UCSD-AML1 (cell line): ENCODE results near the gene ASGR2.
"Not testable (repeated sequence)": the region's sequence is repeated elsewhere in the genome, so short reads cannot be mapped to it uniquely, and the experiment has no call there.

ENCODE experiments used
- DNase-seq: peaks from one replicate; lab custom pipeline; 2025; ENCODE audit not compliant: unreplicated experiment; lab: John Stamatoyannopoulos, UW

ASGR2 gene

GRCh38 chr17:7114241-7114874 lies at the start of gene ASGR2:
ASGR2 (minus strand) TSS chr17:7114822; CDS start chr17:7114240, 582 bp downstream.
- no peak for DNase-seq

- not testable (repeated sequence) for DNase-seq
Measured at GRCh38 chr17:7159571-7159970, 44.9 kb upstream of the ASGR2 start.

GRCh38 chr17:7158424-7158823 lies 43.8 kb upstream of the ASGR2 start:
- DNase-seq, result not testable (repeated sequence)

- DNase-seq, result no peak
Measured at GRCh38 chr17:7156342-7156940, 41.8 kb upstream of the ASGR2 start.

GRCh38 chr17:7147772-7148171 lies 33.1 kb upstream of the ASGR2 start:
- DNase-seq, result no peak

GRCh38 chr17:7146115-7146514 lies 31.5 kb upstream of the ASGR2 start:
- no peak for DNase-seq

GRCh38 chr17:7144213-7144612 lies 29.6 kb upstream of the ASGR2 start:
- DNase-seq, result no peak

GRCh38 chr17:7141824-7142223 lies 27.2 kb upstream of the ASGR2 start:
- no peak for DNase-seq

GRCh38 chr17:7139400-7139799 lies 24.8 kb upstream of the ASGR2 start:
- no peak for DNase-seq

GRCh38 chr17:7138800-7139381 lies 24.3 kb upstream of the ASGR2 start:
- no peak for DNase-seq

- no peak for DNase-seq
Measured at GRCh38 chr17:7137171-7137943, 22.7 kb upstream of the ASGR2 start.

GRCh38 chr17:7136266-7136877 lies 21.8 kb upstream of the ASGR2 start:
- DNase-seq, result peak; percentile 72

- no peak for DNase-seq
Measured at GRCh38 chr17:7133916-7134315, 19.3 kb upstream of the ASGR2 start.

GRCh38 chr17:7133424-7133823 lies 18.8 kb upstream of the ASGR2 start:
- DNase-seq, result peak; percentile 62

GRCh38 chr17:7132511-7133094 lies 18.0 kb upstream of the ASGR2 start:
- DNase-seq, result no peak

- DNase-seq, result no peak
Measured at GRCh38 chr17:7131423-7131791, 16.8 kb upstream of the ASGR2 start.

- no peak for DNase-seq
Measured at GRCh38 chr17:7130621-7131422, 16.2 kb upstream of the ASGR2 start.

- DNase-seq, result no peak
Measured at GRCh38 chr17:7129311-7129710, 14.7 kb upstream of the ASGR2 start.

GRCh38 chr17:7128160-7128559 lies 13.5 kb upstream of the ASGR2 start:
- DNase-seq, result no peak

- DNase-seq, result not testable (repeated sequence)
Measured at GRCh38 chr17:7127501-7127900, 12.9 kb upstream of the ASGR2 start.
